ENCODE measurements around the gene ALPK3.

GRCh38 chr15:84797801-84798200 is 19.4 kb upstream of the ALPK3 start:
- TF ChIP-seq, protein P1, sequence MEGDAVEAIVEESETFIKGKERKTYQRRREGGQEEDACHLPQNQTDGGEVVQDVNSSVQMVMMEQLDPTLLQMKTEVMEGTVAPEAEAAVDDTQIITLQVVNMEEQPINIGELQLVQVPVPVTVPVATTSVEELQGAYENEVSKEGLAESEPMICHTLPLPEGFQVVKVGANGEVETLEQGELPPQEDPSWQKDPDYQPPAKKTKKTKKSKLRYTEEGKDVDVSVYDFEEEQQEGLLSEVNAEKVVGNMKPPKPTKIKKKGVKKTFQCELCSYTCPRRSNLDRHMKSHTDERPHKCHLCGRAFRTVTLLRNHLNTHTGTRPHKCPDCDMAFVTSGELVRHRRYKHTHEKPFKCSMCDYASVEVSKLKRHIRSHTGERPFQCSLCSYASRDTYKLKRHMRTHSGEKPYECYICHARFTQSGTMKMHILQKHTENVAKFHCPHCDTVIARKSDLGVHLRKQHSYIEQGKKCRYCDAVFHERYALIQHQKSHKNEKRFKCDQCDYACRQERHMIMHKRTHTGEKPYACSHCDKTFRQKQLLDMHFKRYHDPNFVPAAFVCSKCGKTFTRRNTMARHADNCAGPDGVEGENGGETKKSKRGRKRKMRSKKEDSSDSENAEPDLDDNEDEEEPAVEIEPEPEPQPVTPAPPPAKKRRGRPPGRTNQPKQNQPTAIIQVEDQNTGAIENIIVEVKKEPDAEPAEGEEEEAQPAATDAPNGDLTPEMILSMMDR (IDR thresholded peaks at IDR 0.05), result no peak
- TF ChIP-seq POLR2A (IDR thresholded peaks at IDR 0.05) (no peak), EP300 (IDR thresholded peaks at IDR 0.05) (no peak)

Measured in gastroesophageal sphincter (tissue), 3 donors.